ENCODE measurements around the gene NOS1.
"Not testable (repeated sequence)": the region's sequence is repeated elsewhere in the genome, so short reads cannot be mapped to it uniquely, and the experiment has no call there.

The NOS1 gene

DNA sequence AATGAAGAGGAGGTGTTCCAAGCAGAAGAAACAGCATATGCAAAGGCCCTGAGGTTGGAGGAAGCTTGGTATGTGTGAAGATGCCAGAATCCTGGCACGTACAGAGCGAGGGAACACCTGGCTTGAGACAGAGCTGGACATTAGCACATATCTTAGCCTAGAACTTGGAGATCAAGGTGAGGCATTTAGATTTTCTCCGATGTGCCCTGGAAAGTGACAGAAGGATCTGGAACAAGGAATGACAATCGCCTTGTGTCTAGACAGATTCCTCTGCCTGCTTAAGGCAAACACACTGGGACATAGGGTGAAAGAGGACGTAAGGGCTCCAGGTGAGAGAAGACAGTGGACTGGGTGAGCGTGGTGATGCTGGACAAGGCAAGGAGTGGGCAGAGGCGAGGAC, 32.2 kb upstream of the NOS1 start:
- no peak overlapping the region for H3K4me3 ChIP-seq (ENCODE audit: low read length)
- H3K9ac ChIP-seq (ENCODE audit: low read length): no peak overlapping the region
- H3K4me1 ChIP-seq (ENCODE audit: control insufficient read depth, insufficient read depth, low read length): no peaks in the 10 kb centered on the region
- peaks cover 26% of the 10 kb centered on the region for H3K27me3 ChIP-seq (replicated peaks; ENCODE audit: control insufficient read depth, insufficient read depth, low read length)
- DNase-seq (ENCODE audit: low read depth): no peak
- H3K9me3 ChIP-seq (ENCODE audit: control insufficient read depth, low read length): peaks cover 7% of the 10 kb centered on the region
- H3K36me3 ChIP-seq (ENCODE audit: control insufficient read depth, insufficient read depth, low read length, severe bottlenecking): no peaks in the 10 kb centered on the region

DNA sequence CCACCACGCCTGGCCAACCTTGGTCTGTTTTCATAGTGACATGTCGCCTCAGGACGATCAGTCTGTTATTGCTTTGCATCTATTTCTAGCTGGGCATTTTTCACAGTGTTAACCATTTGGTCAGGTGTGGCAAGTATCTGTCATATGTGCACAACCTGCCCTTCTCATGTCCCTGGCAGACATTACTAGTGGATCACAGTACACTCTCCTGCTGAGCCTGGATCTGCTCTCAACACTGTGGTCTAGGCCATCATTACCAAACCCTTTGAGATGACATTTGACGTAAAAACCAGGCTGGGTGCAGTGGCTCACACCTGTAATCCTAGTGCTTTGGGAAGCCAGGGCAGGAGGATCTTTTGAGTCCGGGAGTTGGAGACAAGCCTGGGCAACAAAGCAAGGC, 29.4 kb upstream of the NOS1 start:
- Histone ChIP-seq H3K9ac (ENCODE audit: low read length) (no peak overlapping the region), H3K4me3 (ENCODE audit: low read length) (no peak overlapping the region), H3K4me1 (ENCODE audit: control insufficient read depth, insufficient read depth, low read length) (no peaks in the 10 kb centered on the region), H3K9me3 (ENCODE audit: control insufficient read depth, low read length) (peaks cover 3% of the 10 kb centered on the region), H3K27me3 (replicated peaks; ENCODE audit: control insufficient read depth, insufficient read depth, low read length) (peaks cover 28% of the 10 kb centered on the region), H3K36me3 (ENCODE audit: control insufficient read depth, insufficient read depth, low read length, severe bottlenecking) (no peaks in the 10 kb centered on the region)
- DNase-seq (ENCODE audit: low read depth): no peak

DNA sequence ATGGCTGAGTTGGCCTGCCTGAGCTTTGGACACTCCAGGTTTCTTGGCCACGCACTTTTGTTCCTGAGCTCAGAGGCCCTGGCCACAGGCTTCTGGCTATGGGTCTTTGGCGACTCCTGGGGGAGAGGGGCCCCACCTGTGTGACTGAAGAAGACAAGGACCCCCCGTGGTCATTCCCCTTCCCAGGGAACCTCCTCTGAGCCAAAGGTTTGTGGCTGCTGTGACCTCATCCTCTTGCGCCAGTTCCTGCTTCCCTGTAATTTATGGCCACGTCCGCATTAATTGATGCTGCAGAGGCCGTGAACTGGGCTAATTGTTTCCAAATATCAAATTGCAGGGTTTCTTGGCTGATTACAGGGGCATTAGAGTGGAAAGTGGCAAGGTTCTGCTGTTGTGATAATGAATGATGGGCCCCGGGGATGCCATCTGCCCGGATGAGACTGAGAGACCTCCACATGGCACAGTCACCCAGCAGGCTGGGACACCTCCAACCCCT, 27.6 kb upstream of the NOS1 start:
- no peak for DNase-seq (ENCODE audit: low read depth)
- H3K4me1 ChIP-seq (ENCODE audit: control insufficient read depth, insufficient read depth, low read length): no peaks in the 10 kb centered on the region
- H3K9me3 ChIP-seq (ENCODE audit: control insufficient read depth, low read length): peaks cover 3% of the 10 kb centered on the region
- no peak overlapping the region for H3K4me3 ChIP-seq (ENCODE audit: low read length)
- H3K9ac ChIP-seq (ENCODE audit: low read length): no peak overlapping the region
- peaks cover 34% of the 10 kb centered on the region for H3K27me3 ChIP-seq (replicated peaks; ENCODE audit: control insufficient read depth, insufficient read depth, low read length)
- no peaks in the 10 kb centered on the region for H3K36me3 ChIP-seq (ENCODE audit: control insufficient read depth, insufficient read depth, low read length, severe bottlenecking)

DNA sequence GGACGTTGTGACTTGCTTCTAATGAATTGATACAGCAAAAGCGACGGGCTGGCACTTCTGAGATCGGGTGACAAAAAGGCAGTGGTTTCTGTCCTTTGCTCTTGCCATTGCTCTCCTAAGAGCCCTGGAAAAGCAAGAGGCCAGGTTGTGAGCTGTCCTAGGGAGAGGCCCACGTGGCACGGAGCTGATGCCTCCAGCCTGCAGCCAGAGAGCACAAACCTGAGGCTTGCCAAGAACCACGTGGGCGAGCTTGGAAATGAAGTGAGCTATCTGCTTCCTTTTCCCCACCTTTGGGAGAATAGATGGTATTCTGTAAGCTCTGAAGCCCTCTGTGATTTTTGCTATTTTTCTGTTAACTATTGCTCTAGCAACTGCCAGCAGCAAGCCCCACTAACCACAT, 26.4 kb upstream of the NOS1 start:
- no peaks in the 10 kb centered on the region for H3K4me1 ChIP-seq (ENCODE audit: control insufficient read depth, insufficient read depth, low read length)
- H3K36me3 ChIP-seq (ENCODE audit: control insufficient read depth, insufficient read depth, low read length, severe bottlenecking): no peaks in the 10 kb centered on the region
- H3K27me3 ChIP-seq (replicated peaks; ENCODE audit: control insufficient read depth, insufficient read depth, low read length): peaks cover 28% of the 10 kb centered on the region
- no peak for DNase-seq (ENCODE audit: low read depth)
- H3K9ac ChIP-seq (ENCODE audit: low read length): no peak overlapping the region
- H3K9me3 ChIP-seq (ENCODE audit: control insufficient read depth, low read length): no peaks in the 10 kb centered on the region
- H3K4me3 ChIP-seq (ENCODE audit: low read length): no peak overlapping the region

DNA sequence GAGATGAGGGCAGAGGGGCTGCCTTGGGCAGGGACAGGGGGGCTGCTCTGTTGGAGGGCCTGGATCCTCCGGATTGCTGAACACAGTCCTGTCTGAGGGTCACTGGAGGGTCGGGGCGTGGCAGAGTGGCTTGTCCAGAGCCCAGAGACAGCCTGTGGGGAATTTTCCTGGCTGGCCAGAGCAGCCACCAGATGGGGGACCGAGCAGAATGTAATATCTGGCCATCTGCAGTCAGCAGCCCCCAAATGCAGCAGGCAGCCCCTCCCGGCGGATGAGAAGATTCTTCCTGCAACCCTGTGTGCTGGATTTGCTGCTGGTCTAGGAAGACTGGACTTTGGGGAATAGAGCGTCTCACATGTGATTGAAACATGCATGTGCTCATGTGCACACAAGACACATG, 23.3 kb upstream of the NOS1 start:
- Histone ChIP-seq H3K36me3 (ENCODE audit: control insufficient read depth, insufficient read depth, low read length, severe bottlenecking) (no peaks in the 10 kb centered on the region), H3K4me1 (ENCODE audit: control insufficient read depth, insufficient read depth, low read length) (no peaks in the 10 kb centered on the region), H3K4me3 (ENCODE audit: low read length) (no peak overlapping the region), H3K9me3 (ENCODE audit: control insufficient read depth, low read length) (no peaks in the 10 kb centered on the region), H3K27me3 (replicated peaks; ENCODE audit: control insufficient read depth, insufficient read depth, low read length) (peaks cover 23% of the 10 kb centered on the region), H3K9ac (ENCODE audit: low read length) (no peak overlapping the region)
- no peak for DNase-seq (ENCODE audit: low read depth)

DNA sequence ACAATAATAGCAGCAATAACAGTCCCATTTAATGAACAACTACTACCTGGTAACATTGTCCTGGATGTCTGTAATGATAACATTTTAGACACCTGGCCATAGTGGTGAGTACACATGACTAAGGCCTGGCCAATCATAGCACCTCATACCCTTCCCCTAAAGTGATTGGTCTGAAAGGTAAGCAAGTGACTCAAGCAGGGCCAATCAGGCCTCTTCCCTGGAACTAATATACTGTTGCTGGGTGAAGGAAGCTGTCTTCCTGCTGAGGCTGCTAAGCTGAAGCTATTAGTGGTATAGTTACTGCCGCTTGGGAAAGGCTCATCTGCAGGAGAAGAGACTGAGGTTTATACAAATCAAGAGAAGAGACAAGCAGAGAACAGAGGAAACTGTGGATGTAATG, 18.7 kb upstream of the NOS1 start:
- no peak for DNase-seq (ENCODE audit: low read depth)
- no peaks in the 10 kb centered on the region for H3K36me3 ChIP-seq (ENCODE audit: control insufficient read depth, insufficient read depth, low read length, severe bottlenecking)
- peaks cover 6% of the 10 kb centered on the region for H3K9me3 ChIP-seq (ENCODE audit: control insufficient read depth, low read length)
- H3K4me3 ChIP-seq (ENCODE audit: low read length): no peak overlapping the region
- H3K4me1 ChIP-seq (ENCODE audit: control insufficient read depth, insufficient read depth, low read length): no peaks in the 10 kb centered on the region
- H3K27me3 ChIP-seq (replicated peaks; ENCODE audit: control insufficient read depth, insufficient read depth, low read length): peaks cover 15% of the 10 kb centered on the region
- no peak overlapping the region for H3K9ac ChIP-seq (ENCODE audit: low read length)

DNA sequence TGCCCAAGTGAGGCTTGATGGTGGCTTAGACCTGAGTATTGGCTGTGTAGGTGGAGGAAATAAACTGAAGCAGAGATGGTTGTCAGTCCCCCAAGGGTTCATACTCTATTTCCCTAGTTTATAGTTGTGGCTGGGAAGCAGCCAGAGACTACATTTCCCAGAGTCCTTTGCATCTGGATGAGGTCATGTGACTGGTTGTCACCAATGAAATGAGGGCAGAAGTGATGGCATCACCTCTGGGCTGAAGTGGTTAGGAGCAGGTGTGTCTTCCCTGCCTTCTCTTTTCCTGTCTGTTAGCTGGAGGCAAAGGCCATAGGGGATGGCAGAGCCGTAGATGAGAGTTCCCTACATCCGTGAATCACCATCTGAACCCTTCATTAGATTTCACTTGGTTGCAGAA, 16.3 kb upstream of the NOS1 start:
- Histone ChIP-seq H3K9me3 (ENCODE audit: control insufficient read depth, low read length) (peaks cover 9% of the 10 kb centered on the region), H3K4me1 (ENCODE audit: control insufficient read depth, insufficient read depth, low read length) (no peaks in the 10 kb centered on the region), H3K36me3 (ENCODE audit: control insufficient read depth, insufficient read depth, low read length, severe bottlenecking) (no peaks in the 10 kb centered on the region), H3K4me3 (ENCODE audit: low read length) (no peak overlapping the region), H3K27me3 (replicated peaks; ENCODE audit: control insufficient read depth, insufficient read depth, low read length) (peaks cover 14% of the 10 kb centered on the region), H3K9ac (ENCODE audit: low read length) (no peak overlapping the region)
- DNase-seq (ENCODE audit: low read depth): no peak

DNA sequence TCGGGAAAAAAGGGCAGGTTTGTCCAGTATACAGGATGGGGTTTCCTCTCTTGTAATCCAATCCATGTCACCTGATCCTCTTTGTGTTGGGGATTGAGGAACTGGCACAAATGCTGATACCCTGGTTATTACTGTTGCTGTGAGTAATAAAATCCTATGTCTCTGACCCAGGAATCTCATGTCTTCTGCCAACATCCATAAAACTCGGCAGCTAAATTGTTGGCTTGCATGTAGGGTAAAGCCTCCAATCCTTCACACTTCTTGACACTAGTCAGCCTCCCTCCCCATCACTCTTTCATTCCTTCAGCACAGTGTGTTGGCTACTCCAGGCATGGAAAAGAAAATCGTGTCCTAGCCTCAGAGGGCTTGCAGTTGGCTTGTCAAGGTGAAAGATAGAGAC, 9.2 kb upstream of the NOS1 start:
- Histone ChIP-seq H3K4me1 (ENCODE audit: control insufficient read depth, insufficient read depth, low read length) (no peaks in the 10 kb centered on the region), H3K9ac (ENCODE audit: low read length) (no peak overlapping the region), H3K36me3 (ENCODE audit: control insufficient read depth, insufficient read depth, low read length, severe bottlenecking) (no peaks in the 10 kb centered on the region), H3K4me3 (ENCODE audit: low read length) (no peak overlapping the region), H3K27me3 (replicated peaks; ENCODE audit: control insufficient read depth, insufficient read depth, low read length) (peaks cover 59% of the 10 kb centered on the region), H3K9me3 (ENCODE audit: control insufficient read depth, low read length) (peaks cover 18% of the 10 kb centered on the region)
- DNase-seq (ENCODE audit: low read depth): no peak

DNA sequence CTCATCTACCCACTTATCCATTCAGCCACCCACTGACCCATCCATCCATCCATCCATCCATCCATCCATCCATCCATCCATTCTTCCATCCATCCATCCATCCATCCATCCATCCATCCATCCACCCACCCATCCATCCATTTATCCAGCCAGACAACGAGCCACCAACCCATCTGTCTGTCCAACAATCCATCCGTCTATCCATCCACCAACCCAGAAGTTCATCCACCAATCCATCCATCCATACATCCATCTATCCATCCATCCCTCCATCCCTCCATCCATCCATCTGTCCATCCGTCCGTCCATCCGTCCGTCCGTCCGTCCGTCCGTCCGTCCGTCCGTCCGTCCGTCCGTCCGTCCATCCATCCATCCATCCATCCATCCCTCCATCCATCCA, 8.6 kb upstream of the NOS1 start:
- peaks cover 18% of the 10 kb centered on the region for H3K9me3 ChIP-seq (ENCODE audit: control insufficient read depth, low read length)
- not testable (repeated sequence) for DNase-seq (ENCODE audit: low read depth)

DNA sequence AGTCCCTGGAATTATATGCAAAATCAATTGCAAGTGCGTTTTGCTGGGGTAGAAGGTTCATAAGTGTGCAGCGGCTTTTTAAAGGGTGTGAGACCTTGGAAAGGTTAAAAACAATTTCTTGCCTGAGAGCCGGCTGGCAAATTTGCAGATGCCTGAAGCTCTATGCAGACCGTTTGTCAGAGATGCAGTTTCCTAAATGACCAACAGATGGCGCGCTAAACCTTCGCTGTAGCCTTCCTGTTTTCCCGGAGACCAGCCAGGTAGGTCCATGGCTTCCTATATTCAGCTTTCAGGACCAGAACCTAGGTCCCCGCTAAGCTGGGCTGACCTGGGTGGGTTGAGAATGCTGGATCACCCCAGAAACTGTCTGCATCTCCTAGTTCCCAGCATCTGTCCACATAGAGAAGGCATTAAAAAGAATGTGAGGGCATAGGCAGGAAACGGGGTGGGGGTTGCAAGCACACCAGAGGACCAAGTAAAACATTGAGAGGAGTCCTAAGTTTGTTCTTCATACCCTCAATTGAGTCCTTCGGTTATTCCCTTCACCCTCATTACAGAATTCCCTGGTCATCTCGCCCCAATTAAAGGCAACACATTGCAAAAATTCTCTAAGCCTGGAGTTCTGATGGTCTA, 5.7 kb upstream of the NOS1 start:
- Histone ChIP-seq H3K4me1 (ENCODE audit: control insufficient read depth, insufficient read depth, low read length) (no peaks in the 10 kb centered on the region), H3K36me3 (ENCODE audit: control insufficient read depth, insufficient read depth, low read length, severe bottlenecking) (no peaks in the 10 kb centered on the region), H3K27me3 (replicated peaks; ENCODE audit: control insufficient read depth, insufficient read depth, low read length) (peaks cover 88% of the 10 kb centered on the region), H3K9me3 (ENCODE audit: control insufficient read depth, low read length) (peaks cover 12% of the 10 kb centered on the region), H3K9ac (ENCODE audit: low read length) (no peak overlapping the region), H3K4me3 (ENCODE audit: low read length) (no peak overlapping the region)
- peak; percentile 79 for DNase-seq (ENCODE audit: low read depth)

More for the DNA sequence above, 8.6 kb upstream of the NOS1 start:
- not testable (repeated sequence) for H3K36me3 ChIP-seq (ENCODE audit: control insufficient read depth, insufficient read depth, low read length, severe bottlenecking); H3K4me1 ChIP-seq (ENCODE audit: control insufficient read depth, insufficient read depth, low read length); H3K9ac ChIP-seq (ENCODE audit: low read length); H3K4me3 ChIP-seq (ENCODE audit: low read length)
- H3K27me3 ChIP-seq (replicated peaks; ENCODE audit: control insufficient read depth, insufficient read depth, low read length): peaks cover 65% of the 10 kb centered on the region

DNA sequence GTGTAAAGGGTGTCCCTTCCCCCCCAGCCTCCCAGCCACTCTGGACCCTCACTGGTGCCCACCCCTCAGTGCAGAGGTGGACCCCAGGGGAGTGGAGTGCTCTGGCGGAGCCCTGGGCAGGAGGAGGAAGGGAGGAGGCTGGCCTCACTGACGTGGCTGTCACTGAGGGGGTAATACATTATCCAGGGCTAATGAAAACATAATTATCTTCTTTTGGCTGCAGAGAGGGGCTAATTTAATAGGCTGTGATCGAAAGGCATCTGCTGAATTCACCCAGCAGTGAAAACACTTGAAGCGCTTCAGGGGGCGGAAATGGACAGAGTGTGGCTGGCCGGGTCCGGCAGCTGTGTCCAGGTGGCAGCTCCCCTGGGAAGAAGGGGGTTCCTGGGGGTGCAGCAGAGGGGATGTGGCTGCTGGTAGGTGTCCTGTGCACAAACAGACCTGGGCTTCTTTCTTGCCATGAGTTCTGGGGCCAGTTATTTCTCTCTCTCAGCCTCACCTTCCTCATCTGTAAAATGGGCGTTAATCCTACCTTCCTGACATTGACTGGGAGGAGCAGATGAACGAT, 3.7 kb upstream of the NOS1 start:
- Histone ChIP-seq H3K36me3 (ENCODE audit: control insufficient read depth, insufficient read depth, low read length, severe bottlenecking) (no peaks in the 10 kb centered on the region), H3K4me3 (ENCODE audit: low read length) (no peak overlapping the region), H3K9ac (ENCODE audit: low read length) (no peak overlapping the region), H3K9me3 (ENCODE audit: control insufficient read depth, low read length) (peaks cover 3% of the 10 kb centered on the region), H3K4me1 (ENCODE audit: control insufficient read depth, insufficient read depth, low read length) (no peaks in the 10 kb centered on the region), H3K27me3 (replicated peaks; ENCODE audit: control insufficient read depth, insufficient read depth, low read length) (peaks cover 89% of the 10 kb centered on the region)
- DNase-seq (ENCODE audit: low read depth): no peak

Data from adipocyte (in vitro differentiated cells).